GM21576 (cell line): Measurements from ENCODE around the gene BRAF.
A peak's percentile ranks its signal among the peaks of the same experiment; 100 is the strongest.
"Not testable (repeated sequence)": the region's sequence is repeated elsewhere in the genome, so short reads cannot be mapped to it uniquely, and the experiment has no call there.

Source experiments
- ATAC-seq: cut with Tn5 transposase; IDR thresholded peaks from one replicate; pipeline ENCODE4 v1.9.1; 2021; ENCODE audit warnings: mild to moderate bottlenecking, moderate library complexity; ENCODE audit not compliant: unreplicated experiment

The BRAF gene

GRCh38 chr7:140881507-140882228 is 43.1 kb downstream of the BRAF start:
- ATAC-seq: peak; percentile 59

- no peak for ATAC-seq
These were observed 47.5 kb downstream of the BRAF start for GRCh38 chr7:140877249-140877524.

GRCh38 chr7:140876519-140877248 is 48.0 kb downstream of the BRAF start:
- ATAC-seq: peak; percentile 80

- ATAC-seq: no peak
These were observed 51.3 kb downstream of the BRAF start for GRCh38 chr7:140873434-140873833.

GRCh38 chr7:140870003-140870402 is 54.7 kb downstream of the BRAF start:
- no peak for ATAC-seq

GRCh38 chr7:140869430-140869829 is 55.3 kb downstream of the BRAF start:
- no peak for ATAC-seq

- no peak for ATAC-seq
These were observed 57.0 kb downstream of the BRAF start for GRCh38 chr7:140867467-140868462.

GRCh38 chr7:140866926-140867325 is 57.8 kb downstream of the BRAF start:
- ATAC-seq: no peak

- no peak for ATAC-seq
These were observed 60.0 kb downstream of the BRAF start for GRCh38 chr7:140864732-140865131.

GRCh38 chr7:140863867-140864266 is 60.9 kb downstream of the BRAF start:
- ATAC-seq: no peak

- no peak for ATAC-seq
These were observed 61.5 kb downstream of the BRAF start for GRCh38 chr7:140863184-140863583.

- ATAC-seq: no peak
These were observed 67.7 kb downstream of the BRAF start for GRCh38 chr7:140857048-140857447.

- ATAC-seq: no peak
These were observed 83.5 kb downstream of the BRAF start for GRCh38 chr7:140841166-140841715.

GRCh38 chr7:140831724-140832123 is 93.0 kb downstream of the BRAF start:
- ATAC-seq: no peak

- ATAC-seq: no peak
These were observed 95.0 kb downstream of the BRAF start for GRCh38 chr7:140829720-140830119.

GRCh38 chr7:140828741-140829140 is 96.0 kb downstream of the BRAF start:
- no peak for ATAC-seq

- not testable (repeated sequence) for ATAC-seq
These were observed 107.3 kb downstream of the BRAF start for GRCh38 chr7:140817383-140817782.

GRCh38 chr7:140810830-140811556 is 113.7 kb downstream of the BRAF start:
- ATAC-seq: peak; percentile 90

- ATAC-seq: no peak
These were observed 114.3 kb downstream of the BRAF start for GRCh38 chr7:140810385-140810784.

- ATAC-seq: no peak
These were observed 145.8 kb downstream of the BRAF start for GRCh38 chr7:140778975-140779374.
